HuH-7.5 (cell line): ENCODE results near the gene UVSSA.

ENCODE experiments used
- DNase-seq: peaks from one replicate; pipeline ENCODE4 v3.0.0; 2011; ENCODE audit warnings: low spot score

Gene UVSSA

GRCh38 chr4:1348746-1349145 lies 1.7 kb downstream of the UVSSA start:
- DNase-seq: no peak

GRCh38 chr4:1349359-1350168 lies 2.6 kb downstream of the UVSSA start:
- no peak for DNase-seq

GRCh38 chr4:1350169-1350520 lies 3.1 kb downstream of the UVSSA start:
- no peak for DNase-seq

- DNase-seq: peak; percentile 98
Measured at GRCh38 chr4:1351854-1352566, 5.0 kb downstream of the UVSSA start.

GRCh38 chr4:1352567-1352900 lies 5.5 kb downstream of the UVSSA start:
- DNase-seq: no peak

GRCh38 chr4:1353186-1354055 lies 6.4 kb downstream of the UVSSA start:
- no peak for DNase-seq

GRCh38 chr4:1354136-1354982 lies 7.4 kb downstream of the UVSSA start:
- no peak for DNase-seq

- no peak for DNase-seq
Measured at GRCh38 chr4:1354983-1355275, 7.9 kb downstream of the UVSSA start.

- no peak for DNase-seq
Measured at GRCh38 chr4:1355378-1355777, 8.4 kb downstream of the UVSSA start.

GRCh38 chr4:1356181-1356998 lies 9.4 kb downstream of the UVSSA start:
- DNase-seq: peak; percentile 94

GRCh38 chr4:1357356-1358248 lies 10.6 kb downstream of the UVSSA start:
- DNase-seq: no peak

GRCh38 chr4:1358421-1359143 lies 11.6 kb downstream of the UVSSA start:
- DNase-seq: no peak

GRCh38 chr4:1359144-1359501 lies 12.1 kb downstream of the UVSSA start:
- no peak for DNase-seq

GRCh38 chr4:1359976-1360375 lies 13.0 kb downstream of the UVSSA start:
- DNase-seq: no peak

- no peak for DNase-seq
Measured at GRCh38 chr4:1360423-1361283, 13.6 kb downstream of the UVSSA start.

- no peak for DNase-seq
Measured at GRCh38 chr4:1361431-1361830, 14.4 kb downstream of the UVSSA start.

GRCh38 chr4:1362046-1362445 lies 15.0 kb downstream of the UVSSA start:
- DNase-seq: no peak

GRCh38 chr4:1362521-1362920 lies 15.5 kb downstream of the UVSSA start:
- DNase-seq: no peak

GRCh38 chr4:1363513-1363912 lies 16.5 kb downstream of the UVSSA start:
- no peak for DNase-seq
